ENCODE data around the gene CCKAR.

The CCKAR gene

GRCh38 chr4:26489101-26489985, 941 bp downstream of the CCKAR start:
- DNase-seq: no peak

GRCh38 chr4:26485684-26486083, 4.6 kb downstream of the CCKAR start:
- DNase-seq: no peak

GRCh38 chr4:26484516-26484915, 5.8 kb downstream of the CCKAR start:
- no peak for DNase-seq

DNA sequence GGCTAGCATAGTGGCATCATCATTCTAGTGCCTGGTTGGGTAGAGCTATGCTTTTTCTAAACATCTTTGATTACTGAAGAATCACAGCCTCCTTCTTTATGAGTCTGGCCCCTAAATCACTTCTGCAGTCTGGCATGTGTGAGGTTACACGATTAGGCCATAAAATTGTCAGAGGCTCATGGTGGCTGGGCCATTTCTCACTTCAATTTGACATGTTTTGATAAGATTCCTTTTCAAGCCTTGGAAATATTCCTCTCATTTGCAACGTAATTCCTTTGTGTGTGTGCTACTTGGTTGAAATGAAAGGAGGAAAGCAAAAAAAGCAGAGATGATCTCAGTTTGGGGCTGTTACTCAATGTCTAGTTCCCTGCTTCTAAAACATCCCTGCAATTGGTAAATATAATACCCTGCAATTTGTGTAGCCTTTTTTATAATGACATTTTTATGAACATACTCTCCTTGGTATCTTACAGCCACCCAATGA, 6.2 kb downstream of the CCKAR start:
- no peak for DNase-seq

DNA sequence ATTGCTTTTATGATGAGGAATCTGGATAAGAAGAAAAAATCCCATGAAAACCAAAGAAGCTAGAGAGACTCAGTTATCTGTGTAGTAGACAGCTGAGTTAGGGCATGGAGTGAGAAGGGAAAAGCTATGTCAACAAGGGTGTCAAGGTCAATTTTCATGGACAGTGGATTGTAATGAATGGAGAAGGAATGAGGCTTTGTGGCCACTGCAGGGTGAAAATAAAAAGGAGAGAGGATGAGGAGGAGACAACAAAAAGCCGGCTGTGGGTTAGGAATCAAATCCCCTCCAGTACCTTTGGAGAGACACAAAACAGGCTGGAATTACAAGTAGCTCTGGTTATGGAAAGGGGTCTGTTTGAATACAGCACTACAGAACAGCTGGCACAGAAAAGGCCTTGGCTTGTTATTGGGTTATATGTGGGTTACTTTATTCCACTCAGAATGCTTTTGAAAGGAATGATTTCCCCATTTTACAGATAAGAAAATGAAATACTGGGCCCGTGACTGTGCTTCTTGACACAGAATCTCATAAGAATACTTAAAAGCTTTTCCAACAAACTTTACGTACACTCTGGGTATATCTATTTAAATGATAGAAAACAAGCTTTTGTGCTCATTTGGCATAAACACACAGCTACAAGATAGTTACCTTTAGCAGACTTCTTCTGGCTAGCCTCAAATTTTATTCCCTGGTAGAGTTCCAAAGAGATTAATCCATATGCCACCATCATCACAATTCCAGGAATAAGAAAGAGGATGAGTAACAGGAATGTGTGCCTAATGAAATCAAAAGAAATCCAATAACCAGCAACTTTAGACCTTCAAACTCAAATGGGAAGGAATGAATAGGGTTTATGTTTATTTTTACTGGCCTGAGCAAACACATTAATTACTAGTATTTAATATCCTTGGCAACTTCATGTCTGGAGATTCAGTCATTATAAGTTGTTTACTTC, 7.5 kb downstream of the CCKAR start:
- DNase-seq: no peak

DNA sequence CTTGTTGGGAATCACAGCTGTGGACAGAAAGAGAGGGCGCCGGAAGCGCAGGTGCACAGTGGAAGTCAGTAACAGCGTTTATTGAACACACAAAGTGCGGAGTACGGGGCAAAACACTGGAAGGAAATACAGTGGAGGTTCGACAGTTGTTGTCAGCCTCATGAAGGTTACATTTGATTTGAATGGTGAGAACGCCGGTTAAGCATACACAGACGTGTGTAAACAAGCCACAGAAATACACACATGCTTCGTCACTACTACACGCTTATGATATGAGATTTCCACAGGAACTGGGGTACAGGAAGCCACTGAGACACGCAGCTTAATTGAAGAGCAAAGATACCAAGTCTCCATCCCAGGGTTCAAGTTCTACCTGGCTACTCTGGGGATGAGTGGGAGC, 12.0 kb downstream of the CCKAR start:
- DNase-seq: no peak

GRCh38 chr4:26476545-26476944, 13.7 kb downstream of the CCKAR start:
- no peak for DNase-seq

- DNase-seq: no peak
Observed at GRCh38 chr4:26475716-26476115, 14.6 kb downstream of the CCKAR start.

DNA sequence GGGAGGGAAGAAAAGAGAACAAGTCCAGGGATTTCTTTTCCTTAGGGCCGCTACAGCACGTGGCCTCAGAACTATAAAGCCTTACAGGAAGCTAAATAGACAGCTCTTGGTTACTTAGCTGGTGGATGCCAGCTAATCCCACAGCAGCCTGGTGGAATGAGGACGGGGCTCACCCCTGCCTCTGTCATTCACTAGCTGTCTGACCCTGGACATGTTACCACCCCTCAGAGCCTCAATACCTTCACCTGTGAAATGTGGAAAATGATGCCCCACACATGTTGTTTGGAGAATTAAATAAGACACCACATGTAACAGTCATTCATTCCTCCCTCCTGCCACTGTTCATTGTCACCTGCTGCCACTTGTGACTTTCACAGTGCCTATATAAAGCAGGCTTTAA, 15.7 kb downstream of the CCKAR start:
- DNase-seq: no peak

- DNase-seq: no peak
Observed at GRCh38 chr4:26473893-26474292, 16.4 kb downstream of the CCKAR start.

- DNase-seq: no peak
Observed at GRCh38 chr4:26471890-26472289, 18.4 kb downstream of the CCKAR start.

DNA sequence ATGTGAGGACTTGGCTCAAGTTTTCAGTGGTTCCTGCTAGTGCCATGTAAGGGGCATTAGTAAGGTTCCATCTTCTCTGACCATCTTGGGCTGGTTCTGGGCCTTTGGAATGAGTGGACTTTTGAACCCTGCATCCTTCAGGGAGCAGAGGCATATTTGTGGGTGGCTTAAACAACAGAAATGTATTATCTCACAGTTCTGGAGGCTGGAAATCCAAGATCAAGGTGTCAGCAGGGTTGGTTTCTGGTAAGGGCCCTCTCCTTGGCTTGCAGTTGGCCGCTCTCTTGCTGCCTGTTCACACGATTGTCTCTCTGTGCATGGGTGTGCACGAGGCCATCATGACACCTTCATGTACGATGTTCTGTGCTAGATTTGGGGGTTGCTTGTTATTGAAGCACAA, 21.3 kb downstream of the CCKAR start:
- DNase-seq: no peak

- no peak for DNase-seq
Observed at GRCh38 chr4:26468283-26468949, 21.9 kb downstream of the CCKAR start.

GRCh38 chr4:26467724-26468123, 22.6 kb downstream of the CCKAR start:
- DNase-seq: no peak

- no peak for DNase-seq
Observed at GRCh38 chr4:26466578-26467270, 23.6 kb downstream of the CCKAR start.

- DNase-seq: no peak
Observed at GRCh38 chr4:26464420-26465095, 25.7 kb downstream of the CCKAR start.

- no peak for DNase-seq
Observed at GRCh38 chr4:26463386-26463785, 26.9 kb downstream of the CCKAR start.

- no peak for DNase-seq
Observed at GRCh38 chr4:26462874-26463273, 27.4 kb downstream of the CCKAR start.

DNA sequence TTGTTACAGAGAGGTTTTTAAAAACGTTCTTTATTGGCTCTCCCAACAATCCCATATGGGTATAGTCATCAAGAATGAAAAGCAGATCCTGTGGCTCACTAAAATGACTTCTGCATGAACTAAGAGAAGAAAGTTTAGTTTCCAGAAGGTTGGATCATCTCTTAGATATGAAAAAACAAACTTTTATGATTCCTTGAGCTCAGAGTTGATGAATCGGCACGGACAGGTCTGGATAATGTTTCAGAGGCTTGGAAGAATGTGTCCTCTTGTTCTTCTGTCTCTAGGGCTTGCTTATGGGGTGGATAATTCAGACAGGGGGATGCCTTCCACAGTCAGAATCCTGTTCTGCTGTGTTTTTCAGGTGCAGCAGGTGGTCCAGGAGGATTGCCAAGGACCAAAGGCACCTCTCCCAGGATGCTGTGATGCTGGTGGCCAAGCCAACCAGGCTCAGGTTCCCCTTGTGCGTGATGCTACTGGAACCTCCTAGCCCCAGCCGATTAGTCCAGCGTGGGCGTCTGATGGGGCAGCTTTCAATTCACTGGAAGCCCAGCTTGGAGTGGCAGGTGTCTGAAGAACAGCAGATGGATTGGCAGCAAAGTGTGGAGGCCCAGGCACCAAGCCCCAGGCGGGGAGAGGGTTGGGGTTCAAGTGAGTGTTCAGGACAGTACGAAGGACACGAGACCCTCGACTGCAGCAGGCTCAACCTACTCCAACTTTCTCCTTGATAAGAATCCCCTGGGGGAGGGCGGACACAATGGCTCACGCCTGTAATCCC, 30.3 kb downstream of the CCKAR start:
- DNase-seq: no peak

DNA sequence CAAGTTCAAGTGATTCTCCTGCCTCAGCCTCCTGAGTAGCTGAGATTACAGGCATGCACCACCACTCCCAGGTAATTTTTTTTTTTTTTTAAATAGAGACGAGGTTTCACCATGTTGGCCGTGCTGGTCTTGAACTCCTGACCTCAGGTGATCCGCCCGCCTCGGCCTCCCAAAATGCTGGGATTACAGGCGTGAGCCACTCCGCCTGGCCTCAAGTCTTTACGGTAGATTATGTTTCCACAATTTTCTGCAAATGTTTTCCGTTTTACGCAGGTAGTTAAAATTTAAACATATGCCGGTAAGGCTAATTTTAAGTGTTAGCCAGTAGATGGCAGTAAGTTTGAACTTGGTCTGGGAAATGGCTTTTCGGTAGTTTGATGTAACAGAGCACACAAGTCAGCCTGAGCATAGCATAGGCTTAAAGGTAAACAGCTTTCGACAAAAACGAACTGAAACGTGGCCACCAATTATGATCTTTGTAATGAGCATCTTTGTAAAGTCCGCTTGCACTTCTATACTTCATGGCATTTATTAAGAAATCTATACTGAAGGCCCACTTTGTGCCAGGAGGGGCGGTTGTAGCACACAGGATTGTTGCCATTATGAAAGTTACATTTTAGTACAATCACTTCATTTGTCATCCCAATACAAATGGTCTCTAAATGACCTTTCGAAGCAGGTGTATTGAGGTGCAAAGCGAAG, 31.1 kb downstream of the CCKAR start:
- no peak for DNase-seq

Data from bone marrow (tissue), 2 donors.